B cell (primary cell): ENCODE measurements around the gene CROCC. TPM values are rescaled to one million over a fixed set of nuclear protein-coding genes. Genes with fewer than 3 reads are reported as not detected.

Source experiments
- ATAC-seq: fragments of 200-7000 bp; cut with Tn5 transposase; one replicate; pipeline ENCODE4 v1.10.0; 2021; ENCODE audit warnings: low read depth, mild to moderate bottlenecking, moderate number of reproducible peaks, moderate library complexity
- CTCF ChIA-PET: fragments of 350-600 bp; sonication (Branson Sonifier 250); formaldehyde crosslinking; loops from one replicate; lab custom pipeline; 2021; ENCODE audit warnings: antibody characterized with exemption, inconsistent platforms; lab: Charles Lee
- POLR2A ChIA-PET: fragments of 350-600 bp; sonication (Branson Sonifier 250); formaldehyde crosslinking; loops from one replicate; lab custom pipeline; 2021; ENCODE audit warnings: antibody characterized with exemption; lab: Charles Lee
- DNase-seq: peaks from one replicate; pipeline ENCODE4 v3.0.0; 2013
- H2AFZ ChIP-seq: 2 replicates; pipeline ENCODE4 v1.6.1; 2012; ENCODE audit warnings: mild to moderate bottlenecking, low read depth, low read length; ENCODE audit not compliant: insufficient read depth, poor library complexity, severe bottlenecking
- H3K27ac ChIP-seq, 2 donors: 1 replicate in 1 of 2; 2 replicates in 1 of 2; pipeline ENCODE4 v1.5.1; 2012 to 2013; ENCODE audit warnings: low read length in 2 of 2, mild to moderate bottlenecking in 2 of 2, moderate library complexity in 1 of 2
- H3K27me3 ChIP-seq, 4 experiments: fragments of 200-600 bp in 1 of 4; sonication (generic) in 1 of 4; replicated peaks in 1 of 4; 1 replicate in 2 of 4; 2 replicates in 2 of 4; pipeline versions ENCODE4 v1.6.1 to v1.7.0; 2013 to 2016; ENCODE audit warnings: low read length in 3 of 4, mild to moderate bottlenecking in 2 of 4, mixed read lengths in 1 of 4, moderate library complexity in 1 of 4; ENCODE audit not compliant: insufficient read depth in 4 of 4, control insufficient read depth in 3 of 4; ENCODE audit errors: control extremely low read depth in 1 of 4
- H3K36me3 ChIP-seq, 2 experiments: replicated peaks in 1 of 2; 1 replicate in 1 of 2; 2 replicates in 1 of 2; pipeline versions ENCODE4 v1.6.1 to v1.7.1; 2013; ENCODE audit warnings: low read length in 1 of 2; ENCODE audit not compliant: insufficient read depth in 2 of 2, control insufficient read depth in 1 of 2; ENCODE audit errors: control extremely low read depth in 1 of 2, extremely low read depth in 1 of 2
- H3K4me1 ChIP-seq, 2 donors: fragments of 200-600 bp in 1 of 2; sonication (generic) in 1 of 2; 1 replicate in 1 of 2; 2 replicates in 1 of 2; pipeline versions ENCODE4 v1.5.1 to v1.6.1; 2013 to 2017; ENCODE audit warnings: low read length in 2 of 2; ENCODE audit not compliant: control insufficient read depth in 2 of 2, insufficient read depth in 2 of 2
- H3K4me2 ChIP-seq: replicated peaks from 2 replicates; pipeline ENCODE3; 2012; ENCODE audit warnings: mild to moderate bottlenecking, low read depth, low read length; ENCODE audit not compliant: poor library complexity, severe bottlenecking
- H3K4me3 ChIP-seq, 5 experiments: fragments of 200-600 bp in 1 of 5; sonication (generic) in 1 of 5; 1 replicate in 3 of 5; 2 replicates in 2 of 5; pipeline versions ENCODE4 v1.5.1 to v1.7.0; 2011 to 2016; ENCODE audit warnings: low read length in 4 of 5, mild to moderate bottlenecking in 4 of 5, low read depth in 2 of 5, control low read depth in 1 of 5, moderate library complexity in 1 of 5; ENCODE audit not compliant: insufficient read depth in 1 of 5; ENCODE audit errors: control extremely low read depth in 1 of 5, extremely low read depth in 1 of 5
- H3K79me2 ChIP-seq: fragments of 200-600 bp; sonication (generic); one replicate; pipeline ENCODE4 v1.6.0; 2016; ENCODE audit warnings: low read length; ENCODE audit not compliant: control insufficient read depth, insufficient read depth
- H3K9ac ChIP-seq: fragments of 200-600 bp; sonication (generic); 2 replicates; pipeline ENCODE4 v1.6.1; 2017; ENCODE audit warnings: mild to moderate bottlenecking, low read length, moderate library complexity
- H3K9me3 ChIP-seq, 3 donors: one replicate each; pipeline versions ENCODE4 v1.6.1 to v1.7.1; 2013; ENCODE audit warnings: low read length in 2 of 3; ENCODE audit not compliant: control insufficient read depth in 2 of 3, insufficient read depth in 1 of 3; ENCODE audit errors: control extremely low read depth in 1 of 3
- H4K20me1 ChIP-seq: 2 replicates; pipeline ENCODE4 v1.6.0; 2012; ENCODE audit warnings: mild to moderate bottlenecking, low read length; ENCODE audit not compliant: insufficient read depth, control insufficient read depth, poor library complexity, severe bottlenecking
- H3K27ac Mint-ChIP-seq: one replicate; pipeline ENCODE4 v1.8.0; 2021; ENCODE audit warnings: mixed read lengths
- H3K27me3 Mint-ChIP-seq: one replicate; pipeline ENCODE4 v1.8.0; 2021; ENCODE audit warnings: mixed read lengths
- H3K4me1 Mint-ChIP-seq: one replicate; pipeline ENCODE4 v1.8.0; 2021; ENCODE audit warnings: mixed read lengths
- H3K4me3 Mint-ChIP-seq: one replicate; pipeline ENCODE4 v1.8.0; 2021; ENCODE audit warnings: mixed read lengths
- H3K9me3 Mint-ChIP-seq: one replicate; pipeline ENCODE4 v1.8.0; 2022; ENCODE audit warnings: mixed read lengths; ENCODE audit not compliant: insufficient read depth
- EZH2 ChIP-seq: IDR thresholded peaks from 2 replicates; pipeline ENCODE4 v1.6.1; 2012; ENCODE audit warnings: borderline replicate concordance, low read depth, mild to moderate bottlenecking, moderate library complexity, low read length; ENCODE audit not compliant: insufficient read depth, poor library complexity, severe bottlenecking
- WGBS: methylation state at CpG from one replicate; pipeline ENCODE4 v1.1.5; 2013; ENCODE audit warnings: missing lambda C conversion rate; ENCODE audit not compliant: insufficient coverage; 5-methylcytosine and 5-hydroxymethylcytosine counted together
- intact Hi-C: fragments of 100-400 bp; cut with micrococcal nuclease; formaldehyde crosslinking; loops from one replicate; pipeline ENCODE4 v1.10.0; 2022
- polyA plus RNA-seq: library from polyadenylated mRNA; depleted of rRNA; stranded (reverse); fragments of >200 nt; gene quantifications from 2 replicates; pipeline ENCODE4 v1.2.3, GENCODE V29; 2012
- total RNA-seq, 2 donors: library from RNA; stranded (reverse); fragments of 120-200 nt in 1 of 2; gene quantifications; 1 replicate in 1 of 2; 2 replicates in 1 of 2; pipeline versions ENCODE4 v1.2.3 to v1.2.4, GENCODE V29; 2013 to 2022
- TF ChIP-seq, protein P1 (sequence below): fragments of 200-600 bp; IDR thresholded peaks from one replicate; pipeline ENCODE4 v1.8.0; 2022; ENCODE audit warnings: antibody characterized with exemption, mild to moderate bottlenecking

CROCC gene
- total and polyA plus RNA-seq, 2 donors (not counting 1 experiment from before 2014, with no cell fraction given) = 66.2 to 120 TPM

GRCh38 chr1:16920951-16921350, 780 bp upstream of the CROCC start:
- peaks cover 13% of the 10 kb centered on the region for H3K4me1 Mint-ChIP-seq
- Histone ChIP-seq H3K36me3 (no peaks in the 10 kb centered on the region), H3K9ac (no peak overlapping the region), H3K27ac (no peak overlapping the region), H4K20me1 (peaks cover 22% of the 10 kb centered on the region), H2AFZ (no peak overlapping the region), H3K4me2 (no peak overlapping the region), H3K4me3 (no peak overlapping the region), H3K4me1 (peaks cover 11% of the 10 kb centered on the region in 2 donors), H3K9me3 (peaks cover 0 to 4% (median 0%) of the 10 kb centered on the region in 3 donors), H3K79me2 (peaks cover 36% of the 10 kb centered on the region), H3K27me3 (no peaks in the 10 kb centered on the region)
- no peak for DNase-seq
- no peak overlapping the region for H3K4me3 Mint-ChIP-seq
- ChIA-PET CTCF (no interaction called here), POLR2A (no interaction called here)
- H3K27me3 Mint-ChIP-seq = no peaks in the 10 kb centered on the region
- intact Hi-C loops = no loop called here
- H3K27ac Mint-ChIP-seq = no peak overlapping the region
- 91% methylated on average over 10 of the region's 10 CpGs for WGBS
- H3K9me3 Mint-ChIP-seq = no peaks in the 10 kb centered on the region
- TF ChIP-seq, protein P1, sequence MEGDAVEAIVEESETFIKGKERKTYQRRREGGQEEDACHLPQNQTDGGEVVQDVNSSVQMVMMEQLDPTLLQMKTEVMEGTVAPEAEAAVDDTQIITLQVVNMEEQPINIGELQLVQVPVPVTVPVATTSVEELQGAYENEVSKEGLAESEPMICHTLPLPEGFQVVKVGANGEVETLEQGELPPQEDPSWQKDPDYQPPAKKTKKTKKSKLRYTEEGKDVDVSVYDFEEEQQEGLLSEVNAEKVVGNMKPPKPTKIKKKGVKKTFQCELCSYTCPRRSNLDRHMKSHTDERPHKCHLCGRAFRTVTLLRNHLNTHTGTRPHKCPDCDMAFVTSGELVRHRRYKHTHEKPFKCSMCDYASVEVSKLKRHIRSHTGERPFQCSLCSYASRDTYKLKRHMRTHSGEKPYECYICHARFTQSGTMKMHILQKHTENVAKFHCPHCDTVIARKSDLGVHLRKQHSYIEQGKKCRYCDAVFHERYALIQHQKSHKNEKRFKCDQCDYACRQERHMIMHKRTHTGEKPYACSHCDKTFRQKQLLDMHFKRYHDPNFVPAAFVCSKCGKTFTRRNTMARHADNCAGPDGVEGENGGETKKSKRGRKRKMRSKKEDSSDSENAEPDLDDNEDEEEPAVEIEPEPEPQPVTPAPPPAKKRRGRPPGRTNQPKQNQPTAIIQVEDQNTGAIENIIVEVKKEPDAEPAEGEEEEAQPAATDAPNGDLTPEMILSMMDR = no peak
- no peak for TF ChIP-seq EZH2
- no peak for ATAC-seq

DNA sequence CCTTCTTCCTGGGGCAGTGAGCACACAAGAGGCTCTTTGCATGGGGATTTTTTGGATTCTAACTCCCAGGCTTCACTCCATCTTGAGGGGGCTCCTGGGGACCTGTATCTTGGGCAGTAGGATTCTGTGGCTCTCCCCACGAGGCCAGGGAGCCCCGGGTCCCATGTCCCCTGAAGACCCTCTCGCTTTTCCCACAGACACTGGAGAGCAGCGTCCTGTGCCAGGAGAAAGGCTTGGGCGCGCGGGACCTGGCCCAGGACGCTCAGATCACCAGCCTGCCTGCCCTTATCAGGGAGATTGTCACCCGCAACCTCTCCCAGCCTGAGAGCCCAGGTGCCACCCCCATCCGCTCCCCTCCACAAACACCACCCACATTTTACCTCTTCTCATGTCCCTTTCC, 735 bp downstream of the CROCC start:
- ATAC-seq (no peak), DNase-seq (no peak)
- Mint-ChIP-seq H3K27ac (no peak overlapping the region), H3K27me3 (no peaks in the 10 kb centered on the region), H3K4me3 (no peak overlapping the region), H3K4me1 (peaks cover 15% of the 10 kb centered on the region), H3K9me3 (no peaks in the 10 kb centered on the region)
- Histone ChIP-seq H4K20me1 (peaks cover 23% of the 10 kb centered on the region), H3K27me3 (no peaks in the 10 kb centered on the region), H3K27ac (no peak overlapping the region), H3K4me3 (no peak overlapping the region), H3K79me2 (peaks cover 47% of the 10 kb centered on the region), H3K4me1 (peaks cover 11% of the 10 kb centered on the region in 2 donors), H3K9me3 (peaks cover 0 to 4% (median 0%) of the 10 kb centered on the region in 3 donors), H3K4me2 (no peak overlapping the region), H3K9ac (no peak overlapping the region), H3K36me3 (no peaks in the 10 kb centered on the region), H2AFZ (no peak overlapping the region)
- ChIA-PET CTCF (interaction anchor here (0.8 kb wide), 1 partner anchor 40 kb away, joined by 3 read pairs; no protein-coding TSS in a partner anchor), POLR2A (no interaction called here)
- TF ChIP-seq EZH2 = no peak
- TF ChIP-seq, protein P1 = no peak
- 95% methylated on average over 10 of the region's 10 CpGs for WGBS
- intact Hi-C loops = no loop called here
